ENCODE measurements around the gene TMEM163.

DNA sequence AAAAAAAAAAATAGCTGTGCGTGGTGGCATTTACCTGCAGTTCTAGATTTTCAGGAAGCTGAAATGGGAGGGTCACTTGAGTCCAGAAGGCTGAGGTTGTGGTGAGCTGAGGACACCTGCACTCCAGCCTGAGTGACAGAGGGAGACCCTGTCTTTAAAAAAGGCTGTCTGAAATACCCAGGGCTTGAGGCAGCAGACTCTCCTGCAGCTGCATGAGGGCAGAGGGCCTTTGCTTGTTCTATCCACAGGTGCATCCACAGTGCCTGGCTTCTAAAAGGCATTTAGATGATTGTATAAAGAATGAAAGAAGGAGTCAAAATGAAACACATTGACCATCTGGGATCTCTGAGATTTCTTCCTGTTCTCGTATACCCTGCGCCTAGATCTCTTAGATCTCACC lies 312.1 kb downstream of the TMEM163 start:
- TF ChIP-seq, protein P1, sequence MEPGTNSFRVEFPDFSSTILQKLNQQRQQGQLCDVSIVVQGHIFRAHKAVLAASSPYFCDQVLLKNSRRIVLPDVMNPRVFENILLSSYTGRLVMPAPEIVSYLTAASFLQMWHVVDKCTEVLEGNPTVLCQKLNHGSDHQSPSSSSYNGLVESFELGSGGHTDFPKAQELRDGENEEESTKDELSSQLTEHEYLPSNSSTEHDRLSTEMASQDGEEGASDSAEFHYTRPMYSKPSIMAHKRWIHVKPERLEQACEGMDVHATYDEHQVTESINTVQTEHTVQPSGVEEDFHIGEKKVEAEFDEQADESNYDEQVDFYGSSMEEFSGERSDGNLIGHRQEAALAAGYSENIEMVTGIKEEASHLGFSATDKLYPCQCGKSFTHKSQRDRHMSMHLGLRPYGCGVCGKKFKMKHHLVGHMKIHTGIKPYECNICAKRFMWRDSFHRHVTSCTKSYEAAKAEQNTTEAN (CRISPR knock-in tag; IDR thresholded peaks at IDR 0.05), result no peak
- no peak for TF ChIP-seq EMX1 (CRISPR knock-in tag; IDR thresholded peaks at IDR 0.05)
- TF ChIP-seq, protein P2, sequence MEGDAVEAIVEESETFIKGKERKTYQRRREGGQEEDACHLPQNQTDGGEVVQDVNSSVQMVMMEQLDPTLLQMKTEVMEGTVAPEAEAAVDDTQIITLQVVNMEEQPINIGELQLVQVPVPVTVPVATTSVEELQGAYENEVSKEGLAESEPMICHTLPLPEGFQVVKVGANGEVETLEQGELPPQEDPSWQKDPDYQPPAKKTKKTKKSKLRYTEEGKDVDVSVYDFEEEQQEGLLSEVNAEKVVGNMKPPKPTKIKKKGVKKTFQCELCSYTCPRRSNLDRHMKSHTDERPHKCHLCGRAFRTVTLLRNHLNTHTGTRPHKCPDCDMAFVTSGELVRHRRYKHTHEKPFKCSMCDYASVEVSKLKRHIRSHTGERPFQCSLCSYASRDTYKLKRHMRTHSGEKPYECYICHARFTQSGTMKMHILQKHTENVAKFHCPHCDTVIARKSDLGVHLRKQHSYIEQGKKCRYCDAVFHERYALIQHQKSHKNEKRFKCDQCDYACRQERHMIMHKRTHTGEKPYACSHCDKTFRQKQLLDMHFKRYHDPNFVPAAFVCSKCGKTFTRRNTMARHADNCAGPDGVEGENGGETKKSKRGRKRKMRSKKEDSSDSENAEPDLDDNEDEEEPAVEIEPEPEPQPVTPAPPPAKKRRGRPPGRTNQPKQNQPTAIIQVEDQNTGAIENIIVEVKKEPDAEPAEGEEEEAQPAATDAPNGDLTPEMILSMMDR (IDR thresholded peaks at IDR 0.05), result no peak
- TF ChIP-seq, protein P3, sequence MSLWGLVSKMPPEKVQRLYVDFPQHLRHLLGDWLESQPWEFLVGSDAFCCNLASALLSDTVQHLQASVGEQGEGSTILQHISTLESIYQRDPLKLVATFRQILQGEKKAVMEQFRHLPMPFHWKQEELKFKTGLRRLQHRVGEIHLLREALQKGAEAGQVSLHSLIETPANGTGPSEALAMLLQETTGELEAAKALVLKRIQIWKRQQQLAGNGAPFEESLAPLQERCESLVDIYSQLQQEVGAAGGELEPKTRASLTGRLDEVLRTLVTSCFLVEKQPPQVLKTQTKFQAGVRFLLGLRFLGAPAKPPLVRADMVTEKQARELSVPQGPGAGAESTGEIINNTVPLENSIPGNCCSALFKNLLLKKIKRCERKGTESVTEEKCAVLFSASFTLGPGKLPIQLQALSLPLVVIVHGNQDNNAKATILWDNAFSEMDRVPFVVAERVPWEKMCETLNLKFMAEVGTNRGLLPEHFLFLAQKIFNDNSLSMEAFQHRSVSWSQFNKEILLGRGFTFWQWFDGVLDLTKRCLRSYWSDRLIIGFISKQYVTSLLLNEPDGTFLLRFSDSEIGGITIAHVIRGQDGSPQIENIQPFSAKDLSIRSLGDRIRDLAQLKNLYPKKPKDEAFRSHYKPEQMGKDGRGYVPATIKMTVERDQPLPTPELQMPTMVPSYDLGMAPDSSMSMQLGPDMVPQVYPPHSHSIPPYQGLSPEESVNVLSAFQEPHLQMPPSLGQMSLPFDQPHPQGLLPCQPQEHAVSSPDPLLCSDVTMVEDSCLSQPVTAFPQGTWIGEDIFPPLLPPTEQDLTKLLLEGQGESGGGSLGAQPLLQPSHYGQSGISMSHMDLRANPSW (CRISPR knock-in tag; conservative IDR thresholded peaks at IDR 0.05; ENCODE audit: low read depth), result no peak
- TF ChIP-seq, protein P4, sequence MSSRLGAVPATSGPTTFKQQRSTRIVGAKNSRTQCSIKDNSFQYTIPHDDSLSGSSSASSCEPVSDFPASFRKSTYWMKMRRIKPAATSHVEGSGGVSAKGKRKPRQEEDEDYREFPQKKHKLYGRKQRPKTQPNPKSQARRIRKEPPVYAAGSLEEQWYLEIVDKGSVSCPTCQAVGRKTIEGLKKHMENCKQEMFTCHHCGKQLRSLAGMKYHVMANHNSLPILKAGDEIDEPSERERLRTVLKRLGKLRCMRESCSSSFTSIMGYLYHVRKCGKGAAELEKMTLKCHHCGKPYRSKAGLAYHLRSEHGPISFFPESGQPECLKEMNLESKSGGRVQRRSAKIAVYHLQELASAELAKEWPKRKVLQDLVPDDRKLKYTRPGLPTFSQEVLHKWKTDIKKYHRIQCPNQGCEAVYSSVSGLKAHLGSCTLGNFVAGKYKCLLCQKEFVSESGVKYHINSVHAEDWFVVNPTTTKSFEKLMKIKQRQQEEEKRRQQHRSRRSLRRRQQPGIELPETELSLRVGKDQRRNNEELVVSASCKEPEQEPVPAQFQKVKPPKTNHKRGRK (CRISPR knock-in tag; IDR thresholded peaks at IDR 0.05; ENCODE audit: borderline replicate concordance), result no peak

All from WTC11 (cell line).